Activated T-cell treated with anti-CD3 and anti-CD28 coated beads for 4 hours (primary cell): ENCODE results near the gene NFKBIA.
A peak's percentile ranks its signal among the peaks of the same experiment; 100 is the strongest.
"Not testable (repeated sequence)": the region's sequence is repeated elsewhere in the genome, so short reads cannot be mapped to it uniquely, and the experiment has no call there.

ENCODE experiments used
- DNase-seq: peaks from one replicate; pipeline ENCODE4 v3.0.0-alpha.2; 2020

Gene NFKBIA

GRCh38 chr14:35407306-35407630 lies 2.7 kb upstream of the NFKBIA start:
- DNase-seq: no peak

- DNase-seq: no peak
Measured at GRCh38 chr14:35406506-35407305, 2.2 kb upstream of the NFKBIA start.

GRCh38 chr14:35406090-35406489 lies 1.5 kb upstream of the NFKBIA start:
- no peak for DNase-seq

GRCh38 chr14:35405304-35405996 lies 901 bp upstream of the NFKBIA start:
- DNase-seq: no peak

- peak; percentile 95 for DNase-seq
Measured at GRCh38 chr14:35403603-35404448, 723 bp downstream of the NFKBIA start.

- DNase-seq: peak; percentile 44
Measured at GRCh38 chr14:35403114-35403602, 1.4 kb downstream of the NFKBIA start.

GRCh38 chr14:35402323-35403113 lies 2.0 kb downstream of the NFKBIA start:
- no peak for DNase-seq

- DNase-seq: no peak
Measured at GRCh38 chr14:35401422-35402265, 2.9 kb downstream of the NFKBIA start.

- DNase-seq: peak; percentile 36
Measured at GRCh38 chr14:35400648-35401421, 3.7 kb downstream of the NFKBIA start.

- DNase-seq: no peak
Measured at GRCh38 chr14:35399083-35399937, 5.2 kb downstream of the NFKBIA start.

GRCh38 chr14:35398071-35398584 lies 6.4 kb downstream of the NFKBIA start:
- no peak for DNase-seq

- DNase-seq: not testable (repeated sequence)
Measured at GRCh38 chr14:35396610-35397009, 7.9 kb downstream of the NFKBIA start.

GRCh38 chr14:35395283-35395682 lies 9.3 kb downstream of the NFKBIA start:
- DNase-seq: no peak

- no peak for DNase-seq
Measured at GRCh38 chr14:35394326-35395013, 10.1 kb downstream of the NFKBIA start.

GRCh38 chr14:35393826-35394225 lies 10.7 kb downstream of the NFKBIA start:
- DNase-seq: no peak

GRCh38 chr14:35392103-35392502 lies 12.4 kb downstream of the NFKBIA start:
- no peak for DNase-seq

GRCh38 chr14:35391388-35391710 lies 13.2 kb downstream of the NFKBIA start:
- DNase-seq: no peak

GRCh38 chr14:35390577-35391387 lies 13.8 kb downstream of the NFKBIA start:
- no peak for DNase-seq
